Trophoblast cell (in vitro differentiated cells and primary cell): ENCODE data around the gene KRTAP3-2.

ENCODE experiments used
- DNase-seq, 2 donors: peaks; one replicate each; pipeline ENCODE4 v3.0.0-alpha.2; 2016
- H2AFZ ChIP-seq: 2 replicates; pipeline ENCODE4 v1.6.1; 2013; ENCODE audit warnings: low read length, moderate library complexity, mild to moderate bottlenecking; ENCODE audit not compliant: insufficient read depth, poor library complexity
- H2AK5ac ChIP-seq: 2 replicates; pipeline ENCODE4 v1.6.1; 2013; ENCODE audit warnings: mild to moderate bottlenecking, low read length
- H2BK120ac ChIP-seq: 2 replicates; pipeline ENCODE4 v1.6.1; 2013; ENCODE audit warnings: low read length, mild to moderate bottlenecking, moderate library complexity; ENCODE audit not compliant: insufficient read depth, poor library complexity
- H2BK12ac ChIP-seq: 2 replicates; pipeline ENCODE4 v1.6.1; 2013; ENCODE audit warnings: mild to moderate bottlenecking, low read length, moderate library complexity
- H2BK5ac ChIP-seq: 2 replicates; pipeline ENCODE4 v1.6.1; 2013; ENCODE audit warnings: low read length, low read depth, moderate library complexity, mild to moderate bottlenecking; ENCODE audit not compliant: poor library complexity
- H3K14ac ChIP-seq: 2 replicates; pipeline ENCODE4 v1.6.1; 2013; ENCODE audit warnings: mild to moderate bottlenecking, low read length
- H3K18ac ChIP-seq: 2 replicates; pipeline ENCODE4 v1.6.1; 2013; ENCODE audit warnings: mild to moderate bottlenecking, low read length
- H3K23ac ChIP-seq: 2 replicates; pipeline ENCODE4 v1.6.1; 2013; ENCODE audit warnings: low read length
- H3K27ac ChIP-seq: 2 replicates; pipeline ENCODE4 v1.5.1; 2013; ENCODE audit warnings: low read depth, mild to moderate bottlenecking, inconsistent platforms, low read length, moderate library complexity
- H3K27me3 ChIP-seq: 2 replicates; pipeline ENCODE4 v1.6.1; 2013; ENCODE audit warnings: inconsistent platforms, mild to moderate bottlenecking, low read length, moderate library complexity; ENCODE audit not compliant: insufficient read depth
- H3K36me3 ChIP-seq, 2 experiments: 1 replicate in 1 of 2; 2 replicates in 1 of 2; pipeline ENCODE4 v1.6.1; 2013; ENCODE audit warnings: low read length in 2 of 2, mild to moderate bottlenecking in 2 of 2, moderate library complexity in 1 of 2; ENCODE audit not compliant: insufficient read depth in 2 of 2, control insufficient read depth in 1 of 2
- H3K4ac ChIP-seq: 2 replicates; pipeline ENCODE4 v1.6.1; 2013; ENCODE audit warnings: low read depth, mild to moderate bottlenecking, low read length, moderate library complexity
- H3K4me1 ChIP-seq, 2 experiments: 1 replicate in 1 of 2; 2 replicates in 1 of 2; pipeline ENCODE4 v1.6.1; 2013; ENCODE audit warnings: low read length in 2 of 2, mild to moderate bottlenecking in 2 of 2, moderate library complexity in 1 of 2; ENCODE audit not compliant: insufficient read depth in 2 of 2, control insufficient read depth in 1 of 2
- H3K4me2 ChIP-seq: 2 replicates; pipeline ENCODE4 v1.6.1; 2013; ENCODE audit warnings: inconsistent platforms, mild to moderate bottlenecking, low read length, moderate library complexity
- H3K4me3 ChIP-seq: 2 replicates; pipeline ENCODE4 v1.5.1; 2013; ENCODE audit warnings: mild to moderate bottlenecking, low read depth, low read length, inconsistent platforms
- H3K79me1 ChIP-seq: one replicate; pipeline ENCODE4 v1.6.1; 2013; ENCODE audit warnings: low read length
- H3K79me2 ChIP-seq: 2 replicates; pipeline ENCODE4 v1.6.1; 2013; ENCODE audit warnings: low read length, mild to moderate bottlenecking; ENCODE audit not compliant: control insufficient read depth, insufficient read depth, poor library complexity
- H3K9ac ChIP-seq: 2 replicates; pipeline ENCODE4 v1.6.1; 2013; ENCODE audit warnings: mild to moderate bottlenecking, low read length
- H3K9me3 ChIP-seq: 2 replicates; pipeline ENCODE4 v1.6.1; 2013; ENCODE audit warnings: low read depth, mild to moderate bottlenecking, control low read depth, inconsistent platforms, low read length; ENCODE audit not compliant: insufficient read depth
- H4K12ac ChIP-seq: 2 replicates; pipeline ENCODE4 v1.6.1; 2013; ENCODE audit warnings: low read depth, mild to moderate bottlenecking, low read length, moderate library complexity
- H4K8ac ChIP-seq: 2 replicates; pipeline ENCODE4 v1.6.1; 2013; ENCODE audit warnings: low read depth, mild to moderate bottlenecking, low read length, moderate library complexity
- H4K91ac ChIP-seq: one replicate; pipeline ENCODE4 v1.6.1; 2013; ENCODE audit warnings: low read depth, mild to moderate bottlenecking, low read length, moderate library complexity
- WGBS: extraction: QIAGEN DNeasy Blood & Tissue Kit; methylation state at CpG from one replicate; pipeline ENCODE4 v1.1.7; 2013; ENCODE audit warnings: missing lambda C conversion rate; ENCODE audit not compliant: insufficient read length, insufficient coverage; ENCODE audit errors: extremely low coverage; 5-methylcytosine and 5-hydroxymethylcytosine counted together

The KRTAP3-2 gene

DNA sequence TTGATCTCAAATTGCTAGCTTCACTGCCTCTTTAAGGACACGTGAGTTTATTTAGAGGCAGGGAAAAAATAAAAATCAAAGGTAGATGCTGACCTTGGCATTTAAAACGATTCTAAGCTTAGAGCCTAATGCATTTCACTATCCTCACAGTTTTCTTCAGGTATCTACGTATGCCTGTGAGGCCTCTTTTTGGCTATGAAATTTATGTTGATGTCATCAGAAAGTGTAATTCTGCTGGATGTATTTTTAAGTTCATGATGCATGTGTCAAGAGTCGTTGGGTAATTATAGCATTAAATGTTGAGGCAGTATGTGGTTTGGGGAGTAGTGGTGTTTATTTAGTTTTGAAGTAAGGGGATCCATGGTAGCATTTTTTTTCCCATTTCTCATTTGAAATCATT lies 4.2 kb upstream of the KRTAP3-2 start:
- no peak overlapping the region for H3K14ac ChIP-seq
- H3K9me3 ChIP-seq, result no peaks in the 10 kb centered on the region
- no peak overlapping the region for H4K12ac ChIP-seq
- H3K79me2 ChIP-seq, result no peaks in the 10 kb centered on the region
- no peak overlapping the region for H4K8ac ChIP-seq
- H3K4ac ChIP-seq, result no peak overlapping the region
- no peak for DNase-seq
- no peaks in the 10 kb centered on the region for H3K36me3 ChIP-seq
- H2AFZ ChIP-seq, result no peak overlapping the region
- no peak overlapping the region for H3K4me2 ChIP-seq
- H4K91ac ChIP-seq, result no peak overlapping the region
- no peak overlapping the region for H2BK5ac ChIP-seq
- no peak overlapping the region for H2BK120ac ChIP-seq
- H3K79me1 ChIP-seq, result peaks cover 2% of the 10 kb centered on the region
- H3K23ac ChIP-seq, result no peak overlapping the region
- H3K27me3 ChIP-seq, result no peaks in the 10 kb centered on the region
- H3K4me3 ChIP-seq, result no peak overlapping the region
- H3K9ac ChIP-seq, result no peak overlapping the region
- no peak overlapping the region for H2BK12ac ChIP-seq
- peaks cover 3% of the 10 kb centered on the region in 2 experiments for H3K4me1 ChIP-seq
- no peak overlapping the region for H3K18ac ChIP-seq
- no peak overlapping the region for H2AK5ac ChIP-seq
- WGBS, result no CpG with 5 or more reads among the region's 4 CpGs
- H3K27ac ChIP-seq, result no peak overlapping the region

DNA sequence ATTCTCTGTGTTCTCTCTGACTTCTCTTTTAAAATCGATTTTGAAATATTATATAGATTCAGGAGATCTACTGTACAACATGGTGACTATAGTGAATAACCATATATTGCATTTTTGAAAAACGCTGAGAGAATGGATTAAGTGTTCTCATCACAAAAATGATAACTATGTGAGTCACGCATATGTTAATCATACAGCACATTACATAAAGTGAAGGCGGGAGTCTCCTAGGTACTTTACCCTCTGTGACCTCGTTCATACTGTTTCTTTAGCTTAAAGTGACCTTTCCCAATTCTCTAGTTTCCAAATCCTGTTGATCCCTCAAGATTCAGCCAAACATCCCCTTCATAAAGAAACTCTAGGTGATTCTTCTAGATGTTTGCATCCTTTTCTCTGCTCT lies 3.1 kb upstream of the KRTAP3-2 start:
- H4K8ac ChIP-seq, result no peak overlapping the region
- H4K91ac ChIP-seq, result no peak overlapping the region
- H2AFZ ChIP-seq, result no peak overlapping the region
- DNase-seq, result no peak
- no peak overlapping the region for H3K14ac ChIP-seq
- H3K4me3 ChIP-seq, result no peak overlapping the region
- no peaks in the 10 kb centered on the region for H3K36me3 ChIP-seq
- H3K23ac ChIP-seq, result no peak overlapping the region
- H3K79me2 ChIP-seq, result no peaks in the 10 kb centered on the region
- H3K9ac ChIP-seq, result no peak overlapping the region
- H2BK5ac ChIP-seq, result no peak overlapping the region
- no peaks in the 10 kb centered on the region for H3K27me3 ChIP-seq
- no peak overlapping the region for H2BK120ac ChIP-seq
- H2AK5ac ChIP-seq, result no peak overlapping the region
- H3K4ac ChIP-seq, result no peak overlapping the region
- H3K4me2 ChIP-seq, result no peak overlapping the region
- no peak overlapping the region for H3K18ac ChIP-seq
- WGBS, result no CpG with 5 or more reads among the region's 5 CpGs
- no peak overlapping the region for H3K27ac ChIP-seq
- no peaks in the 10 kb centered on the region for H3K4me1 ChIP-seq
- no peak overlapping the region for H4K12ac ChIP-seq
- no peaks in the 10 kb centered on the region for H3K79me1 ChIP-seq
- H2BK12ac ChIP-seq, result no peak overlapping the region
- no peaks in the 10 kb centered on the region for H3K9me3 ChIP-seq

GRCh38 chr17:41001795-41002194 lies 2.1 kb upstream of the KRTAP3-2 start:
- no peak for DNase-seq
- Histone ChIP-seq H2BK12ac (no peak overlapping the region), H3K23ac (no peak overlapping the region), H2AFZ (no peak overlapping the region), H3K9me3 (no peaks in the 10 kb centered on the region), H2BK5ac (no peak overlapping the region), H2BK120ac (no peak overlapping the region), H4K12ac (no peak overlapping the region), H3K27ac (no peak overlapping the region), H3K4me1 (no peaks in the 10 kb centered on the region), H3K27me3 (no peaks in the 10 kb centered on the region), H3K79me1 (no peaks in the 10 kb centered on the region), H3K36me3 (no peaks in the 10 kb centered on the region), H3K14ac (no peak overlapping the region), H3K4me3 (no peak overlapping the region), H3K4me2 (no peak overlapping the region), H4K91ac (no peak overlapping the region), H3K79me2 (no peaks in the 10 kb centered on the region), H3K9ac (no peak overlapping the region), H2AK5ac (no peak overlapping the region), H3K18ac (no peak overlapping the region), H4K8ac (no peak overlapping the region), H3K4ac (no peak overlapping the region)
- WGBS, result no CpG with 5 or more reads among the region's 4 CpGs

DNA sequence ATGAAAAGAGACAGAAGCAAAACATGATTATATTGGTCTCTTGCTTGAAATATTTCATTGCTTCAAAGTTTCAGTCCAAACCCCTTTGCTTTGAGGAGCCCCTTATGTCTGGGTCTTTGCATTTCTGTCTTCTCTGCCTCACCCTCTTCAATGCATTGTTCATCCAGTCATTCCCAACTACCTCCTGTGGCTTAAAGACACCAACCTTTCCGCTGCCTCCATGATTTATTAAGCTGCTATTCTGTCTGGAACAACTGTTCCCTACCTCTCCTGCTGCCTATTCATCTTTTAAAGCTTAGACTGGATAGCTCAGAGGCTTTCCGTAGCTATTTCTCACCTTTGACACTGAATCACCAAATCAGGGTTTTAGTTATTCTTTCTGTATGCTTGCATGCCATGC lies 2.3 kb downstream of the KRTAP3-2 start:
- DNase-seq, result no peak
- Histone ChIP-seq H4K12ac (no peak overlapping the region), H2BK12ac (no peak overlapping the region), H3K4ac (no peak overlapping the region), H4K91ac (no peak overlapping the region), H3K18ac (no peak overlapping the region), H3K14ac (no peak overlapping the region), H3K9me3 (no peaks in the 10 kb centered on the region), H3K9ac (no peak overlapping the region), H2BK5ac (no peak overlapping the region), H4K8ac (no peak overlapping the region), H3K4me3 (no peak overlapping the region), H2AFZ (no peak overlapping the region), H3K27ac (no peak overlapping the region), H3K79me1 (no peaks in the 10 kb centered on the region), H3K4me1 (no peaks in the 10 kb centered on the region), H3K23ac (no peak overlapping the region), H3K27me3 (no peaks in the 10 kb centered on the region), H3K79me2 (no peaks in the 10 kb centered on the region), H2BK120ac (no peak overlapping the region), H3K4me2 (no peak overlapping the region), H3K36me3 (no peaks in the 10 kb centered on the region), H2AK5ac (no peak overlapping the region)
- no CpG with 5 or more reads among the region's 2 CpGs for WGBS
